PC-9 (cell line): Measurements from ENCODE around the gene ORAI2. TPM values are rescaled to one million over a fixed set of nuclear protein-coding genes. Genes with fewer than 3 reads are reported as not detected.
A peak's percentile ranks its signal among the peaks of the same experiment; 100 is the strongest.
"Not testable (repeated sequence)": the region's sequence is repeated elsewhere in the genome, so short reads cannot be mapped to it uniquely, and the experiment has no call there.

Source experiments
- BruUV-seq: library from RNA; stranded (reverse); fragments of 400-500 nt; replicated peaks from 2 replicates; lab custom pipeline; 2021; lab: Mats Ljungman, UMichigan
- CTCF ChIA-PET: fragments of 300-600 bp; sonication (Branson Sonifier 250); formaldehyde crosslinking; loops from one replicate; lab custom pipeline; 2022; ENCODE audit warnings: antibody characterized with exemption; lab: Charles Lee
- POLR2A ChIA-PET: fragments of 300-600 bp; sonication (Branson Sonifier 250); formaldehyde crosslinking; loops from one replicate; lab custom pipeline; 2022; ENCODE audit warnings: antibody characterized with exemption; ENCODE audit not compliant: unreplicated experiment; lab: Charles Lee
- DNase-seq, 2 experiments: peaks; one replicate each; pipeline versions ENCODE4 v3.0.0 to v3.0.0-alpha.2; 2015 to 2022; ENCODE audit warnings: mixed read lengths in 1 of 2
- H2AFZ ChIP-seq: fragments of 200-600 bp; sonication (generic); 2 replicates; pipeline ENCODE4 v1.8.1; 2017; ENCODE audit warnings: antibody characterized with exemption
- H3F3A ChIP-seq: fragments of 200-600 bp; sonication (generic); 2 replicates; pipeline ENCODE4 v1.8.1; 2017; ENCODE audit warnings: antibody characterized with exemption, mild to moderate bottlenecking, low read depth; ENCODE audit not compliant: insufficient read depth
- H3K27ac ChIP-seq: fragments of 200-600 bp; sonication (generic); 2 replicates; pipeline ENCODE4 v1.6.1; 2016; ENCODE audit warnings: mixed run types
- H3K27me3 ChIP-seq: fragments of 200-600 bp; sonication (generic); 2 replicates; pipeline ENCODE4 v1.6.1; 2016; ENCODE audit warnings: low read depth, mixed run types; ENCODE audit not compliant: insufficient read depth
- H3K36me3 ChIP-seq: fragments of 200-600 bp; sonication (generic); 2 replicates; pipeline ENCODE4 v1.6.1; 2016; ENCODE audit warnings: low read depth, mixed run types
- H3K4me1 ChIP-seq: fragments of 200-600 bp; sonication (generic); replicated peaks from 2 replicates; pipeline ENCODE4 v1.6.1; 2016; ENCODE audit warnings: mixed run types; ENCODE audit not compliant: insufficient read depth
- H3K4me2 ChIP-seq: fragments of 200-600 bp; sonication (generic); 2 replicates; pipeline ENCODE4 v1.6.1; 2017; ENCODE audit warnings: mixed run types
- H3K4me3 ChIP-seq: fragments of 200-600 bp; sonication (generic); 2 replicates; pipeline ENCODE4 v1.6.1; 2016; ENCODE audit warnings: mixed run types
- H3K79me2 ChIP-seq: fragments of 200-600 bp; sonication (generic); 2 replicates; pipeline ENCODE4 v1.6.1; 2017; ENCODE audit warnings: low read depth, mixed run types
- H3K9me2 ChIP-seq: fragments of 200-600 bp; sonication (generic); 2 replicates; pipeline ENCODE4 v1.8.1; 2017; ENCODE audit warnings: mild to moderate bottlenecking; ENCODE audit not compliant: insufficient read depth
- H3K9me3 ChIP-seq: fragments of 200-600 bp; sonication (generic); 2 replicates; pipeline ENCODE4 v1.8.1; 2016; ENCODE audit warnings: low read depth; ENCODE audit not compliant: insufficient read depth
- H4K20me1 ChIP-seq: fragments of 200-600 bp; sonication (generic); 2 replicates; pipeline ENCODE4 v1.8.1; 2017; ENCODE audit not compliant: insufficient read depth
- EZH2 ChIP-seq: fragments of 200-600 bp; sonication (generic); IDR thresholded peaks from 2 replicates; pipeline ENCODE4 v1.8.0; 2017; ENCODE audit warnings: antibody characterized with exemption, low read depth
- intact Hi-C: fragments of 100-400 bp; cut with micrococcal nuclease; formaldehyde crosslinking; loops from one replicate; pipeline ENCODE4 v1.10.0; 2022; ENCODE audit not compliant: unreplicated experiment
- total RNA-seq: library from RNA; stranded (reverse); gene quantifications from 2 replicates; pipeline ENCODE4 v1.2.3, GENCODE V29; 2021
- TF ChIP-seq, protein P1 (sequence below): fragments of 200-600 bp; sonication (generic); conservative IDR thresholded peaks from 2 replicates; pipeline ENCODE4 v1.6.1; 2017; ENCODE audit warnings: mixed run types, antibody characterized with exemption, mild to moderate bottlenecking, moderate library complexity

The ORAI2 gene
- total RNA-seq, 1 experiment from 2014 or later = 53.3 TPM

DNA sequence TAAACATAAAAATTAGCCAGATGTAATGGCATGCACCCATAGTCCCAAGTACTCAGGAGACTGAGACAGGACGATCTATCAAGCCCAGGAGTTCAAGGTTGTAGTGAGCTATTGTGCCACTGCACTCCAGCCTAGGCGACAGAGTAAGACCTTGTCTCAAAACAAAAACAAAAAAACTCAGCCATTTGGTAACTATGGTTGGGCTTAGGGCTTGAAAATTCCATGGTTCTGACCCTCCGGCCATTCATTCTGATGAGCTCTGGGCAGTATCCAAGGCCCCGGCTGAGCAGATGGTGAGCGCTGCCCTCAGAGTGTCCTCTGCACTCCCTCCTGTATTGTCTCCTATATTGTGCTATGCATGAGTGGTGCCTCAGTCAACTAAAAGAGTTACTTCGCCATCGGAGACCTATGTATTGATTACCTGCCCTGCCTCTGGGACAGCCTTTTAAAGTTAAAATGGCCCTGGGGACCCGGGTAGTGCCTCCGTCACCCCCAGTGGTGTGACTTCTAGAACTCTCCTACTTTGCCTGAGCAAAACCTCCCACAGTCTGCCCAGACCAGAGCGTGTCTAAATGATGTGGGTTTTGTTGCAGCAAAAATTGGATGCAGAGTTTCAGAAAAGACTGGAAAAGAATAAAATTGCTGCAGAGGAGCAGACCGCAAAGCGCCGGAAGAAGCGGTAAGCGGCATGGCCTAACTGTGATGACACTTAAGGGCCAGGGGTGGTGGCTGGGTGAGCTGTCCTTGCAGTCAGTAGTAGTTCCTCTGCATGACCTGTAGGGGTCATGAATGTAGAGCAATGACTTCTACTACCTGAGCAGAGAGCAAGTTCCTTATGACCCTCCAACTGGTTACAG lies 29.1 kb upstream of the ORAI2 start:
- no peaks in the 10 kb centered on the region for H3K4me1 ChIP-seq
- intact Hi-C loops = no loop called here
- CTCF ChIA-PET = interaction anchor here (0.5 to 1.1 kb wide), 2 partner anchors 11 to 52 kb away, joined by 3 read pairs; no protein-coding TSS in a partner anchor
- no peaks in the 10 kb centered on the region for H3K27me3 ChIP-seq
- peaks cover 23% of the 10 kb centered on the region for H3K36me3 ChIP-seq
- no peak overlapping the region for H2AFZ ChIP-seq
- no peaks in the 10 kb centered on the region for H3K9me2 ChIP-seq
- H3K79me2 ChIP-seq = no peaks in the 10 kb centered on the region
- H3K4me2 ChIP-seq = no peak overlapping the region
- POLR2A ChIA-PET = no interaction called here
- H3K27ac ChIP-seq = no peak overlapping the region
- DNase-seq = peak; percentile 42 to 59
- H4K20me1 ChIP-seq = peaks cover 17% of the 10 kb centered on the region; the same call in 1 of the 2 replicates
- H3K4me3 ChIP-seq = no peak overlapping the region
- no TSS peak for BruUV-seq
- H3K9me3 ChIP-seq = no peaks in the 10 kb centered on the region
- TF ChIP-seq, protein P1, sequence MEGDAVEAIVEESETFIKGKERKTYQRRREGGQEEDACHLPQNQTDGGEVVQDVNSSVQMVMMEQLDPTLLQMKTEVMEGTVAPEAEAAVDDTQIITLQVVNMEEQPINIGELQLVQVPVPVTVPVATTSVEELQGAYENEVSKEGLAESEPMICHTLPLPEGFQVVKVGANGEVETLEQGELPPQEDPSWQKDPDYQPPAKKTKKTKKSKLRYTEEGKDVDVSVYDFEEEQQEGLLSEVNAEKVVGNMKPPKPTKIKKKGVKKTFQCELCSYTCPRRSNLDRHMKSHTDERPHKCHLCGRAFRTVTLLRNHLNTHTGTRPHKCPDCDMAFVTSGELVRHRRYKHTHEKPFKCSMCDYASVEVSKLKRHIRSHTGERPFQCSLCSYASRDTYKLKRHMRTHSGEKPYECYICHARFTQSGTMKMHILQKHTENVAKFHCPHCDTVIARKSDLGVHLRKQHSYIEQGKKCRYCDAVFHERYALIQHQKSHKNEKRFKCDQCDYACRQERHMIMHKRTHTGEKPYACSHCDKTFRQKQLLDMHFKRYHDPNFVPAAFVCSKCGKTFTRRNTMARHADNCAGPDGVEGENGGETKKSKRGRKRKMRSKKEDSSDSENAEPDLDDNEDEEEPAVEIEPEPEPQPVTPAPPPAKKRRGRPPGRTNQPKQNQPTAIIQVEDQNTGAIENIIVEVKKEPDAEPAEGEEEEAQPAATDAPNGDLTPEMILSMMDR = peak; percentile 69
- no peak for TF ChIP-seq EZH2
- peaks cover 35% of the 10 kb centered on the region for H3F3A ChIP-seq

DNA sequence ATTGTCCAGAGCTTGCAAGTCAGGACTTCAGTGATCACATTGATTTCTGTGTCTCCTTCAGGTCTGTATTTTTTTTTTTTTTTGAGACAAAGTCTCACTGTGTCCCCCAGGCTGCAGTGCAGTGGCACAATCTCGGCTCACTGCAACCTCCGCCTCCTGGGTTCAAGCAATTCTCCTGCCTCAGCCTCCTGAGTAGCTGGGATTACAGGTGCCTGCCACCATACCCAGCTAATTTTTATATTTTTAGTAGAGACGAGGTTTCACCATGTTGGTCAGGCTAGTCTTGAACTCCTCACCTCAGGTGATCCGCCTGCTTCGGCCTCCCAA lies 28.6 kb upstream of the ORAI2 start:
- peaks cover 17% of the 10 kb centered on the region; the same call in 1 of the 2 replicates for H4K20me1 ChIP-seq
- H3K4me2 ChIP-seq, POLR2A ChIA-PET, H2AFZ ChIP-seq, H3K4me1 ChIP-seq, H3K27me3 ChIP-seq, H3K9me3 ChIP-seq, H3K9me2 ChIP-seq, BruUV-seq, H3K4me3 ChIP-seq, H3K79me2 ChIP-seq, intact Hi-C loops, H3K27ac ChIP-seq, DNase-seq: not testable (repeated sequence)
- peaks cover 34% of the 10 kb centered on the region for H3F3A ChIP-seq
- CTCF ChIA-PET = interaction anchor here (0.5 to 1.1 kb wide), 3 partner anchors 11 to 880 kb away, joined by 3 to 6 read pairs (median 3); no protein-coding TSS in a partner anchor
- TF ChIP-seq, protein P1 = peak; percentile 24
- H3K36me3 ChIP-seq = peaks cover 22% of the 10 kb centered on the region

DNA sequence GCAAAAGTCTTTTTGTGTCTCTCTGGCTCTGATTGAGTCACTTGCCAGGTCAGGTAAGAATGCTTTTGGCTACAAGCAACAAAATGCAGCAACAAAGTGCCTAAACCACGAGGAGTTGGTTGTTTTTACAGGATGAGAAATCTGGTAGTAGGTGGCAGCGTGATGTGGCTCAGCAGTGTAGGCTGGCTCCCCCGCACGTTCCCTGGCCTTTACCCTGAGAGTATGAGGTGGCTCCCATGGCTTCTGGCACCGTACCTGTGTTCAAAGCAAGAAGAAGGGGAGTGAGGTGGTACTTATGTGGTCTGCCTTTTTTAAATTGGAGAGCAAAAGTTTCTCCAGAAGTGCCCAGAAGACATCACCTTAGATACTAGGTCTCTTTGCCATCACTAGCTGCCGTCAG lies 25.5 kb upstream of the ORAI2 start:
- CTCF ChIA-PET = no interaction called here
- H3K4me2 ChIP-seq = no peak overlapping the region
- no peaks in the 10 kb centered on the region for H3K27me3 ChIP-seq
- no peak overlapping the region for H2AFZ ChIP-seq
- H3K27ac ChIP-seq = no peak overlapping the region
- no peaks in the 10 kb centered on the region for H3K79me2 ChIP-seq
- H3K4me3 ChIP-seq = no peak overlapping the region
- POLR2A ChIA-PET = no interaction called here
- peaks cover 11% of the 10 kb centered on the region; the same call in 1 of the 2 replicates for H4K20me1 ChIP-seq
- peaks cover 23% of the 10 kb centered on the region for H3K36me3 ChIP-seq
- H3K9me2 ChIP-seq = no peaks in the 10 kb centered on the region
- peaks cover 25% of the 10 kb centered on the region for H3F3A ChIP-seq
- no peaks in the 10 kb centered on the region for H3K9me3 ChIP-seq
- intact Hi-C loops = no loop called here
- no TSS peak for BruUV-seq
- H3K4me1 ChIP-seq = no peaks in the 10 kb centered on the region
- no peak for TF ChIP-seq EZH2
- TF ChIP-seq, protein P1 = no peak
- DNase-seq = no peak

DNA sequence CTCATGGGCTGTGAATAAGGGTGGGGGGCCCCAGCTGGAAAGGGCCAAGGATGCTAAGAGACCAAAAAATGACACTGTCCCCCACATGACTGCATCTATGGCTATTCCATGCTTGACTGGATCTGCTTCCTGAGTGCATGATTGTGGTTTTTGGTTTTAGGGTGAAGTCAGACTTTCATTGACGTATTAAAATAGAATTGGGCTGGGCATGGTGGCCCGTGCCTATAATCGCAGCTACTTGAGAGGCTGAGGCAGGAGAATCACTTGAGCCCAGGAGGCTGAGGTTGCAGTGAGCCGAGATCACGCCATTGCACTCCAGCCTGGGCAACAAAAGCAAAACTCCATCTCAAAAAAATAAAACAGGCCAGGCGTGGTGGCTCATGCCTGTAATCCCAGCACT lies 24.8 kb upstream of the ORAI2 start:
- H2AFZ ChIP-seq, H3K27me3 ChIP-seq, DNase-seq, H3K79me2 ChIP-seq, CTCF ChIA-PET, H3K9me2 ChIP-seq, intact Hi-C loops, POLR2A ChIA-PET, H3K4me2 ChIP-seq, H3K4me1 ChIP-seq, H3K9me3 ChIP-seq, H3K4me3 ChIP-seq, BruUV-seq, H3K27ac ChIP-seq: not testable (repeated sequence)
- peaks cover 29% of the 10 kb centered on the region for H3K36me3 ChIP-seq
- peaks cover 21% of the 10 kb centered on the region; the same call in 1 of the 2 replicates for H3F3A ChIP-seq
- peaks cover 11% of the 10 kb centered on the region; the same call in 1 of the 2 replicates for H4K20me1 ChIP-seq
